ENCODE results near the gene MYL12B.
"Not testable (repeated sequence)": the region's sequence is repeated elsewhere in the genome, so short reads cannot be mapped to it uniquely, and the experiment has no call there.

MYL12B gene

DNA sequence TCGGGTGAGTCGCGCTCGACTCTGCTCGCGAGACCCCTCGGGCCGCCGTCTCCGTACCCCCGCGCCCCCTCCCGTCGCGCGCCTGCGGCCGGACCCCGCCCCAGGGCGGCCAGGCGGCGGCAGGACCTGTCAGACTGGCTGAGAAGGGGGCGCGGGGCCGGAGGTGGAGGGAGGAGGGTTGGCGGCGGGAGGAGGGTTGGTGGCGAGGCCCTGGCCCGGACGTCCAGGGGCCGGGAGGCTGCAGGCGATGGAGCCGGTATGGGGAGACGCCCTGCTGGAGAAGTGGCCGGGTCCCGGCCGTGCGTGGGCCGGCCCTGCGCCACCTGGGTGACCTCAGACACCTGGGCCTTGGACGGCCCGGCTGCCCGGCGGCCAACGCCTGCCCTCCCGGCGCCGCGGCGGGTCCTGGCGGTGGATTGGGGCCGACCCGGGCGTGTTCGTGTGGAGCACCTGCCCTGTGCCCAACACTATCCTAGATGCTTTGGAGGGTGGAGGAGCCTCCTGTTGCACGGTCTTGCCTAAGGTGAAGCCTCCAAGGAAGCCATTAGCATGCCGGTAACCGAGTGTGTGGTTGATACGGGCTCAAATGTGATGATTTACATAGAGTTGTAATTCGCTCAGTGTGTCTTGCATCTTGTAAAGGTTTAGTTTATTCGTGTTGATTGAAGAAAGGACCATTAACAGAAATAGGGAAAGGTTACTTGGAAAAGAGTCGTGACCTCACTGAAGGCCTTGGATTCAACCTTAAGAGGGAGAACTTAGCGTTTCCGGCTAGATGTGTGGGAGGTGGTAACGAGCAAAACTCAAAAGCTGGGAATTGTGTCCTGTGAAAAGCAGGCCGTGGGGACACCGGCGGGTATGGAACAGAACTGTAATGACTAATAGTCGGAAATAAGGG, 550 bp downstream of the MYL12B start:
- no peak for DNase-seq (ENCODE audit: low spot score)

DNA sequence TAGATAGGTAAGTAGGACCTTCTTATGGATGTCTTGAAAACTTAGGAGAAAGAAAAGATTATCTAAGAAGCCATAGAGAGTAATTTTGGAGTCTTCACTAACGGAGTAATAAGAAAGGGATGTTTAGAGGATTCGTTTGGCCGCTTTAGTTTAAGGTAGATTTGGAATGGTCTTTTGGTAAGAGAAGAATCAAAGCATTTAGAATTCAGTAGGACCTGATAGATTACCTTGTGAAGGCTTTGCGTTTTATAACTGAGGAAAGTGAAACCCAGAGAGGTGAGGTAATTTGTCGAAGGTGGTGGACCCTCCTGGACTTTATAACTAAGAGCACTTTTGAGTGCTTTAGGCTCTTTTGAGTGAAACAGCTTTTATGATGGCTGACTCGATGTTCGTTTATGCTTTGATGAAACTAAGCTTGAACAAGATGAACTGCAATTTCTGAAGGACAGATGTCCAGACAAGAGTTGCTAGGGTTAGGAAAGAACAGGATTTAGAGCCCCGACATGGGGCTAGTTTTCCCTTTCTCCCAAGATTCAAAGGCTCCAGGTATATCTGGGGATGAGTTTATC, 1.3 kb downstream of the MYL12B start:
- DNase-seq (ENCODE audit: low spot score) = no peak

DNA sequence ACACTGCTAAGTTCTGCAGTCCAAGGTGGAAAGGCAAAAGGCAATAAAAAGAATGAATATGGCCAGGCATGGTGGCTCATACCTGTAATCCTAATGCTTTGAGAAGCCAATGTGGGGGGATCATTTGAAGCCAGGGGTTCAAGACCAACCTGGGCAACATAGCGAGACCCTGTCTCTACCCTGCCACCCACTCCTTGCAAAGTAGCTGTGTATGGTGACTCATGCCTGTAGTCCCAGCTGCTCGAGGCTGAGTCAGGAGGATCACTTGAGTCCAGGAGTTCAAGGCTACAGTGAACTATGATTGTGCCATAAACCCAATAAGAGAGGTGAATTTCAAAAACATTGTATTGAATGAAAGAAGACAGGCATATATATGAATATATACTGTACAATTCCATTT, 2.4 kb downstream of the MYL12B start:
- no peak for DNase-seq (ENCODE audit: low spot score)

- no peak for DNase-seq (ENCODE audit: low spot score)
Observed at GRCh38 chr18:3265564-3266033, 3.7 kb downstream of the MYL12B start.

DNA sequence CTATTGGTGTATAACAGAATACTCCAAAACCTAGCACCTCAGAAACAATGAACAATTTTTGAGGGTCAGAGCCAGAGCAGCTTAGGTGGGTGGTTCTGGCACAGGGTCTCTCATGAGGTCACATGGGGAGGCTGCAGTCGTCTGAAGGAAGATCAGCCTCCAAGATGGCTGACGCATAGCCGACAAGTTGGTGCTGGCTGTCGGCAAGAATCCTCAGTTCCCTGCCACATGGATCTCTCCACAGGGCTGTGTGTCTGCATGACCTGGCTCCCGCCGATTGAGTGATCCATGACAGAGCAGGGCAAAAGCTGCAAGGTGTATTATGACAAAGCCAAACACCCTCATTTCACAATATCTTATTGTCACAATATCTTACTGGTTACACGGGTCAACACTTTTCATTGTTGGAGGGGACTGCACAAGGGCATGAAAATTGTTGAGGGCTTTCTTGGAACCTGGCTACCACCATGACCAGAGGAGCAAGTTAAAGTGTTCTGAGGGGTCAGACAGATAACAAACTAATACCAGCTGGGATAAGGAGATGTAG, 4.2 kb downstream of the MYL12B start:
- DNase-seq (ENCODE audit: low spot score) = no peak

- DNase-seq (ENCODE audit: low spot score) = no peak
Observed at GRCh38 chr18:3268306-3268705, 6.4 kb downstream of the MYL12B start.

GRCh38 chr18:3269241-3269913, 7.4 kb downstream of the MYL12B start:
- no peak for DNase-seq (ENCODE audit: low spot score)

DNA sequence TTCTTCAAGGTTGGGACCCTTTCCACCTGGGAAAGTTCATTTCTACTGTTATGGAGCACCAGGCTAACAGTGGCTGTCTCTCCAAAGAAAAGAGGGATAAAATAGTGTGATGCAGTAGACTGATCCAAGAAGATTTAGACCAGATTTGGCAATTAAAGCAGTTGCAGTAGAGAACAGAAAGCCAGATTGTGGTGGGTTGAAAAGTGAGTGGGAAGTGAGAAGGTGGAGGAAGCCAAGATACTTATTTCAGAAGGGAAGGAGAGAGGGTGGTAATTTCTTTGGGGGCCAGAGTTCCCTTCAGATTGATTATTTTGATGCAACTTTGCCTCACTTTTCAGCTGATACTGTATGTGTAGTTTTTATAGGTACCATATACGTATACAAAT, 8.0 kb downstream of the MYL12B start:
- no peak for DNase-seq (ENCODE audit: low spot score)

GRCh38 chr18:3273042-3273441, 11.1 kb downstream of the MYL12B start:
- DNase-seq (ENCODE audit: low spot score) = no peak

DNA sequence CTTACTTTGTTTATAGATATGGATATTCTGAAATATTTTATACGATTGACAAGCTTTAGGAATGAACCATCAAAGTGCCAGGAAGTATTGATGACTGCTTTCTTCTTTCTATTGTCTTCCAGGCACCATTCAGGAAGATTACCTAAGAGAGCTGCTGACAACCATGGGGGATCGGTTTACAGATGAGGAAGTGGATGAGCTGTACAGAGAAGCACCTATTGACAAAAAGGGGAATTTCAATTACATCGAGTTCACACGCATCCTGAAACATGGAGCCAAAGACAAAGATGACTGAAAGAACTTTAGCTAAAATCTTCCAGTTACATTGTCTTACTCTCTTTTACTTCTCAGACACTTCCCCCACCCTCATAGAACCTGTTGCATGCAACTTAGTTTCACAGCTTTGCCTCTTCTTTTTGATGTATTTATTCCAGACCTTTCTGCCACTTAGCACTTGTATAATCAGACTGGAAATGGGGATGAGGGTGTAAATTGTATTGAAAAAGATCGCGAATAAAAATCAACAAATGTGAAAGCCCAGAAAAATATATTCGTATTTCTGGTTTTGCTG, 15.8 kb downstream of the MYL12B start:
- not testable (repeated sequence) for DNase-seq (ENCODE audit: low spot score)

GRCh38 chr18:3279201-3280185, 17.6 kb downstream of the MYL12B start:
- peak; percentile 25 for DNase-seq (ENCODE audit: low spot score)

DNA sequence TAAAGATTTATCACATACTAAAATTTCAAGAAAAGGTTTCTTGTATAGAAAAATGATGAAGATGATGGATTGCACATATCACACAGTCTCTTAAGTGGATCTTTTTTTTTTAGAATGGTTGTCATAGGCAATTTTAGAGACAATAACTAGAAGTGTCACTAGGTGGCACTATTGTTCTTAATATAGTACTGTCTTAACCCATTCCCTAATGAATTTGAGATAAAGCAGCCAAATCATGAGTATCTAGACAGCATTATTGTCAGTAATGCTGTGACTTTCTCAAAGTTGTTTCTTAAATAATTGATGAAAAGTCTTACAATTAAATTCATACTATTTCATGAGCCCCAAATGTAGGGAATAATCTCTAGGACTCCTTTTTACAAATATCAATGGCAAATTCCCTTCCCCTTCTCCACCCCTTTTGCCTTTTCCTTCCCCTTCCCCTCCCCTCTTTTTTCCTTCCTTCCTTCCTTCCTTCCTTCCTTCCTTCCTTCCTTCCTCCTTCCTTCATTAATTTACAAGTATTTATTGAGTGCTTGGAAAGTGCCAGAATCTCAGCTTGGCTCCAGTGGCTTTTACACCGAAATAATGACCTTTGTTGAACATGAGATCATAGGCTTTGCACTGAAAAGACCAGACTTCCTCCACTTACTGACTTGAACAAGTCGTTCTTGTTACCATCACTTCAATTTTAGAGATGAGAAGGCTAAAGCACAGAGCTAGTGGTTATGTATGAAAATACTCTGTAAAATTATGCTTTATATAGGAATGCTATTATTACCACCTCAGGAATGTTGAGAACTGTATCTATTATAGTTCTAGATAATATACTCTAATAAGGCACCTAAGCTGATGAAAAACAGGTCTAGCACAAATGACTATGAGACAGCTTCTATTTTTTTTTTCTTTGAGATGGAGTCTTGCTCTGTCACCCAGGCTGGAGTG, 19.8 kb downstream of the MYL12B start:
- DNase-seq (ENCODE audit: low spot score) = peak; percentile 92

- peak; percentile 69 for DNase-seq (ENCODE audit: low spot score)
Observed at GRCh38 chr18:3283253-3283863, 21.4 kb downstream of the MYL12B start.

DNA sequence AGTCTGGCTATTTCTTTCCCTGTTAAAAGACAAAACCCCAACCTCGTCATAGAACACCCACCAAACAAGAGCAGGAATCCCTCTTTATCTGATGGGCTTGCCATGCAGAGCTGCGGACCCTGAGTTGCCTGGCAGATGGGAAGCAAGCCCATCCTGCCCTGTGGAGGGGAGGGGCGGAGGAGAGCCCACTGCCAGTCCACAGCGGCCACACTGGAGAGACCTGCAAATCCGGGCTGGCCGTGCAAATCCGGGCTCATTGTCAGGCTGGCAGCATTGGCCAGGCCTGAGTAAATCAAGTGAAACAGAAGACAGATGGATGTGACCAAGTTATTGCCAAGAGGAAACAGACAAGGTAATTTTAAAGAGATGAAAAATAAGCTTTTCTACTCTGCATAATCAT, 22.0 kb downstream of the MYL12B start:
- DNase-seq (ENCODE audit: low spot score) = no peak

- no peak for DNase-seq (ENCODE audit: low spot score)
Observed at GRCh38 chr18:3284501-3284900, 22.6 kb downstream of the MYL12B start.

GRCh38 chr18:3286159-3286558, 24.2 kb downstream of the MYL12B start:
- DNase-seq (ENCODE audit: low spot score) = no peak

GRCh38 chr18:3293196-3293951, 31.4 kb downstream of the MYL12B start:
- DNase-seq (ENCODE audit: low spot score) = no peak

- no peak for DNase-seq (ENCODE audit: low spot score)
Observed at GRCh38 chr18:3294435-3295080, 32.6 kb downstream of the MYL12B start.
